GM19467 (cell line): Measurements from ENCODE around the gene DNAJC27.

Experiments used
- ATAC-seq: cut with Tn5 transposase; IDR thresholded peaks from one replicate; pipeline ENCODE4 v1.9.1; 2021; ENCODE audit warnings: mild to moderate bottlenecking, moderate library complexity; ENCODE audit not compliant: unreplicated experiment

DNAJC27 gene

DNA sequence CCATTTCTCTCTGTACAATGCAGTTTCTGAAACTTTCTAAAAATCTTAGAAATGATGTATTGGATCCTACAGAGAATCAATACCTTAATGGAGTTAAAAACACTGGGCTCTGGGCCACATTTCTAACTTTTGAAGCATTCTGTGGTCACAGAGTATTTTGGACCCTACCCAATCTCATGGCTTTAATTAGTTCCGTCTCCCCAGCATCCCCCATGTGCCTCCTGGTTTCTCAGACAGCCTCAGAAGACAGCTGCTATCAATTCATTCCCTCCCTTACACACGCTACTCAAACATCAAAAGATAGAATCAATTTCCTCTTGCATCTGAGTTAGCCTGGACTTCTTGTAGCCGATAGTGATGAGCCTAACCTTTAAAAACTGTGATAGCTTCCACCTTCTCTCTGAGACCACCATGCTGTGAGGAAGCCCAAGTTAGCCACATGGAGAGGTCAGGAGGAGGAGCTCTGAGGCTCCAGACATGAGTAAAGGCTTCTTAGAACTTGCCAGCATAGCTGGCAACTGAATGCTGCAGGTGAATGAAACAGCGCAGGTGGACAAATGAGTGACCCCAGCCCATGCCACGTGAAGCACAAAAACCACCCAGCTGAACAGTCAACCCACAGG is 62.1 kb downstream of the DNAJC27 start:
- no peak for ATAC-seq

DNA sequence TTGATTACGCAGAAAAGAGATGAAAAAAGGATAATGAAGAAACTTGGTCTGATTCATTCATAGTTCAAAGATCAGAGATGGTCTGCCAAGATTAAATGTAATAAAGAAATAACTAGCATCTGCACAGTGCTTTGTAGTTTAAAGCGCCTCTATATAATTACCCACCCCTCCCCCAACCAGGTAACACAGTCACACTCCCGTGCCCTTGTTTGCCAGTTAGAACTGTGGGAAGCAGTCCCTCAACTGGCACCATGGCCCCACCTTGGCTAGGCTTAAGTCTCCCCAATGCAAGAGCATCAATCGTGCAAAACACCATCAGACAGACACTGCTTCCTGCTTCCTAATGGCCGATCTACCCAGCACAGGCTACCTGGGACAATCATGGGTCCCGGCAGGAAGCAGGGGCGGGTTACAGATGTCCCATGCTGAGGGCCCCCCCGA is 63.3 kb downstream of the DNAJC27 start:
- ATAC-seq: no peak

DNA sequence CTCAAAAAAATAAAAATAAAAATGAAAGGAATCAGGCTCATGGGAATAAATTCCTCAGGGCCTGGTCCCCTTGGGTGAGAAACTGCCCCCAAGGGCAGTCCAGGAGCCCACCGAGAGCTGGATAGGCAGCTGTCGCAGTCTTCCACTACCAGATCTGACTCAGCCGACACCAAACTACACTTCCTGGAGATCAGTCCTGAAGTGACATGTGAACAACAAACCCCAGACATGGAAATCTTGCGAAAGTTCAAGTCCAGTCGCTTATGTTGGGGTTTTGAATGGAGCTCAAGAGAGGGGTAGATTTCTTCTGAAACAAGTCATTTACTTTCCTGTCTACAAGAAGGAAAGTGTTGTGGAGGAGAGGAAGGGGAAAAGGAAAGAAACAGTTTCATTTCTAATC is 64.6 kb downstream of the DNAJC27 start:
- ATAC-seq: no peak

DNA sequence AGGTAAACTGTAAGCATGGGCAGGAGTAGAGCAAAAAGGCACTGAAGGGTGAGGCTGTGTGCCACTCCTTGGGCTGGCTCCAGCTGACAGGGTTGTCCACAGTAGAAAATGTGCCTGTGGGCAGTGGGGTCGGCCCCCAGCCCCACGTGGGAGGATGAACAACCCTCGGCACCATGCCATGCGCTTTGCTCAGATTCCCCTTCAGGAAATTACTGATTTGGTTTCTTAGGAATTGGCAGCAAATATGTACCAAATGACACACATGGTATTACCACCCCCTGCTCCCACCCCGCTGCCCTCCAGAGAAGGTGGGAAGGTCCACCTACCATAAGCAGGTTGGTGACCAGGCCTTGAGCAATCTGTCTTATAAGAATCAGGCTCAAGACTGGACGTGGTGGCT is 65.3 kb downstream of the DNAJC27 start:
- no peak for ATAC-seq

DNA sequence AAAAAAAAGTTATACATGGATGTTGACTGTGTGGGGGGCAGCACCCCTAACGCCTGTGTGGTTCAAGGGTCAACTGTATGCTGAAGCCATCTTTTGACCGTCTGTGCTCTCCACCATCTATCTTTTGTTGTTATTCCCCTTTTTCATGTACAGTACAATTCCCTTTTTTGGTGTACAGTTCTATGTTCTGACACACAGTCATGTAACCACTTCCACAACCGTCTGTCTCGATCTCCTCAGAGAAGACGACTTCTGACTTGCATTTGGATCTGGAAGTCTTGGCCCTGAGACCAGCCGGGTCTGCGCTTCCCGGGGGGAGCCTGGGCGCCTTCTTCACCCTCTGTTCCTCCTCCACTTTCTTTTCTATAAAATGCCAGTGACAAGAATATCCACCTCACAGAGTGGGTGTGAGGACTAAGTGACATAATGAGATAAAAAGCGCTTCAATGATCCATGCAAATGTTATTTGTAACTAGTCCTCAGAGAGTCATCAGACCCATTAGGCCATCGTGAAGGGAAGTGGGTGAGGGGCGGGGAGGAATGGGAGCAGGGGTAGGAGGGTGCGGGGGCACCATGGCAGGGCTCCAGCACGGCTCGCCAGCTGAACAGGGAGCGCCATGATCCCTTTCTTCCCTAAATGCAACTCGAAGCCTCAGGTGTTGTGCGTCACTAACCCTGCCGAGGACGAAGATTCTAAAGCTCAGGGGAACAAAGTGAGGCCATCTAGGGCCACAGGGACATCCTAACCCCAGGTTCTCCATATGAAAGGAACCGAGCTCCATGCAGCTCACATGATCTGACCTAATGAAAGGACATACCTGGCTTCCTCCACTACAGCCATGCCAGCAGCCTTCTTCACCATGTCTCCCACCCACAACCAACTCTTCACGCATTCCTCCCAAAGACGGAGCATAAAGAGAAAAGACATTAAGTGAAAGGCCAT is 68.3 kb downstream of the DNAJC27 start:
- no peak for ATAC-seq

DNA sequence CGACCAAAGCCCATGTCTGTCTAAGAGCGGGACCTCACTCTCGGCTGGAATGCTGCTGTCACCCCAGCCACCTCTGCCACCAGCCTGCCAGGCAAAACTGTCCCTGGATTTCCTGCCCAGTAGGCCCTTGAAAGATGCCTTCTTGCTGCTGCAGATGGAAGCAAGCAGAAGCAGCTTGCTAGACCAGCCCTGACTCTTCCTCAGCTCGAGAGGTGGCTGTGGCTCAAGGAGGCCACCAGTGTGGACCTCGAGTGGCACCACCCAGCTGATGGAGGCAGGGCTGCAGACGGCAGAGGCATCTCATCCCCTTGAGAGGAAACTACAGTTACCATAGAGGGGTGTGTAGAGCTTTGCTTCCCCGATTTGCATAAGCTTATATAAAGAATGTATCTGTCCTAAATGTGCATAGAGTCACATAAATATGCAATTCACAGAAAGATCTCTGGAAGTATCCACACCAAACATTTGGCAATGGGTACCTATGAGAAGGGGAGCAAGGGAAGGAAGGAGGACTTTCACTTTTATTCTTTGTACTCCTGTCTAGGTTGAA is 72.3 kb downstream of the DNAJC27 start:
- no peak for ATAC-seq

DNA sequence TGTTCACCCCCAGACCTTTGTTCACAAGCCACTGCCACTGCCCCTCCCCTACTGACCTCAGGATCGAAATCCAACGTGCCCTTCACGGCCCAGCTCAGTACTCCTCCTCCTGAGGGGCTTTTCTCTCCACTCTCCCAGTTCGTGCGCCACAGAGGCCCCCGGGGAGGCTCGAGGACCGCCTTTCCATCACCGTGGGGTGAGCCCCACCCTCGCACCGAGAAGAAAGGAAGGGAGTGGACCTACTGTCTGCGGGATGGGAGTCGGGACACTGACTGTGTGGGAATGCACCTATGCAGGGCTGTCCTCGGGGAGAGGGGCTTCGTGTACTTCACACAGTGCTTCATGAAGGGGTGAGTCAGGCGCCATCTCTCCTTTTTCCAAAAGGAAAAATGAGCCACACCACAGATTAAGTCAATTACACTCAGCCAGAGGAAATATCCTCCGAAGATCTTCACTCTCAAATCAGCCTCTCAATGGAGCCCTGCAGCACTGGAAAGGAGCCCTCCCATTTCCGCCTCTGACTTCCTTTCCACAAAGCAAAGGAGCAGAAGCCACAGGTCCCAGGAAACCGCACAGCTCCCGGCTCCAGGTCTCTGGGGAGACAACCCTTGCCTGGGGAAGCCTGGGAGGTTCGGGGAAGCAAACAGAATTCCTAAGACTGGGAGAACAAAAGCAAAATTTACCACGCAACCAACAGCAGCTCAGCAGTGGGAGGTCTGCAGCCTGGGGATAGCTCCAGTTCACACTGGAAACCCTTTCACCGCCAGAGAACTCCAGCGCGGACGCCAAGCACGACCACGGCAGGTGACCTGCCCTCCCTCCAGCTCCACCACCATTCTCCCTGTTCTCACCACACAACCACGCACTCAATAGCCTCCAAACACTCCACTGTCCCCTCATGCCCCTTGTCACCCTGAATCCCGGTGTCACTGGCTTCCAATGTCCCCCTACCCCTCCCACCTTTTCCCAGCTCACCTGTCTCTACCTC is 73.3 kb downstream of the DNAJC27 start:
- no peak for ATAC-seq

DNA sequence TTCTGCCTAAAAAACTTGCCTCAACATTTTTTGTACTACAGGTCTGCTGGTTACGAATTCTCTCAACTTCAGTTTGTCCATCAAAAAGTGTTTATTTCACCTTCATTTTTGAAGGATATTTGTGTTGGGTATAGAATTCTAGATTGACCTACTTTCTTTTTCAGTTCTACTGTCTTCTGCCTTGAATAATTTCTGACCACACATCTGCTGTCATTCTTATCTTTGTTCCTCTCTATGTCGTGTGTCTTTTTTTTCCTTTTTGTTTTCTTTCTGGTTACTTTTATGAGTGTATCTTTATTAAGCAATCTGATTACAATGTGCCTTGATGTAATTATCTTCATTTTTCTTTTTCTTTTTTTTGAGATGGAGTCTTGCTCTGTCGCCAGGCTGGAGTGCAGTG is 77.0 kb downstream of the DNAJC27 start:
- ATAC-seq: no peak

DNA sequence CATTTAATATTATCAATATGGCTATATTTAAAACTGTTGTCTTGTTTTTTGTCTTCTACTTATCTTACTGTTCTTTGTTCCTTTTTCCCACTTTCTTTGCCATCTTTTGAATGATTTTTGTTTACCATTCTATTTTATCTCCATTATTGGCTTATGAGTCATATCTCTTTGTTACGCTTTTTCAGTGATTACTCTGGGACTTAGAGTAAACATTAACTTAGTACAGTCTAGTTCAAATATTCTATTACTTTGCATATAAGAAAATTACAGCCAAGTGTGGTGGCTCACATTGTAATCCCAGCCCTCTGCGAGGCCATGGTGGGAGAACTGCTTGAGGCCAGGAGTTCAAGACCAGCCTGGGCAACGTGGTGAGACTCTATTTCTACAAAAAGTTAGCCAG is 77.8 kb downstream of the DNAJC27 start:
- ATAC-seq: no peak
